ENCODE measurements around the gene ATP12A.
"Not testable (repeated sequence)": the region's sequence is repeated elsewhere in the genome, so short reads cannot be mapped to it uniquely, and the experiment has no call there.

The ATP12A gene

DNA sequence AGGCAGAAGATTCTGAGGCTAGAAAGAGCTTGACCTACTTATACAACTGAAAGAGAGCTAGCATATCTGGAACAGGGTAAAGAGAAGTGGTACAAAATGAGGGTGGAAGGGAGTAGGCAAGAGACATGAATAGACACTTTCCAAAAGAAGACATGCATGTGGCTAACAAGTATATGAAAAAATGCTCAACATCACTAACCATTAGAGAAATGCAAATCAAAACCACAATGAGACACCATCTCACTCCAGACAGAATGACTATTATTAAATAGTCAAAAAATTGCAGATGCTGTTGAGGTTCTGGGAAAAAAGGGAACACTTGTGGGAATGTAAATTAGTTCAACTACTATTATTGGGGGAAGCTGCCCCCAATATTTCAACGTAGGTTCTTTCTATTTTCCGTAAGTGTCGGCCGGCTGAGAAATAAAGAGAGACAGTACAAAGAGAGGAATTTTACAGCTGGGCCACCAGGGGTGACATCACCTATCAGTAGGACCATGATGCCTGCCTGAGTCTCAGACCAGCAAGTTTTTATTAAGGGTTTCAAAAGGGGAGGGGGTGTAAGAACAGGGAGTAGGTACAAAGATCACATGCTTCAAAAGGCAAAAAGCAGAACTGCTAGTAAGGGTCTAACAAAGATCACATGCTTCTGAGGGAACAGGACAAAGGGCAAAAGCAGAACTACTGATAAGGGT is 50.8 kb downstream of the ATP12A start:
- not testable (repeated sequence) for DNase-seq (ENCODE audit: low read depth)

DNA sequence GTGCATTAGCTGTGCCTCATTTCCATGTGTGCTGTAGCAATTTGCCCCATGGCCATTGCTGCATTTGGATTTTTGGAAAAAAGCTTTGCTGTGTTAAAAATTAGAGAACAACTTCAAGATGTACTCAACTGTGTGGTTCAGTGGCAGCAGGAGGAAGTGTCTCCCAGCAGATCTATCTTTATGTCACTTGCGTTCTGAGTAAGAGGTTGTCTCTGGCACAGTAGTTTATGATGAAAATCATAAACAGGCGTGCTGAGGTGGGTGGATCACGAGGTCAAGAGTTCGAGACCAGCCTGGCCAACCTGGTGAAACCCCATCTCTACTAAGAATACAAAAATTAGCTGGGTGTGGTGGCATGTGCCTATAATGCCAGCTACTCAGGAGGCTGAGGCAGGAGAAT is 54.7 kb downstream of the ATP12A start:
- DNase-seq (ENCODE audit: low read depth), result no peak

DNA sequence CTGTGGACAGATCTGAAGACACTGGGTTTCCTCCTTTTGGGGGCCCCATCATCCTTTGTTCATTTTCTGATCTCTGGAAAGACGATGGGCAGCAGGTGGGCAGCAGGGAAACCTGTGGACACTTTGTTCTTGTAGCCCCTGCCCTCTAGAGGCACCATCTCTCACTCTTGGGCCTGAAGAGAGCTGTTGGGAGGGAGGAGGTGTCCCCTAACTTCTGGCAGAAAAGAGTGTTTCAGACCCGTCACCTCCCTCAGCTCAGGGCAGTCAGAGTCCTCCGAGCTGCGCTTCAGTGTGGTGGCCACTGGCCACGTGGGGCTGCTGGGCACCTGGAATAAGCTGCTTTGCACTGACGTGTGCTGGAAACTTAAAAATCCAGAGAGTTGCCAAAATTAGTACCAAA is 56.8 kb downstream of the ATP12A start:
- DNase-seq (ENCODE audit: low read depth), result no peak

DNA sequence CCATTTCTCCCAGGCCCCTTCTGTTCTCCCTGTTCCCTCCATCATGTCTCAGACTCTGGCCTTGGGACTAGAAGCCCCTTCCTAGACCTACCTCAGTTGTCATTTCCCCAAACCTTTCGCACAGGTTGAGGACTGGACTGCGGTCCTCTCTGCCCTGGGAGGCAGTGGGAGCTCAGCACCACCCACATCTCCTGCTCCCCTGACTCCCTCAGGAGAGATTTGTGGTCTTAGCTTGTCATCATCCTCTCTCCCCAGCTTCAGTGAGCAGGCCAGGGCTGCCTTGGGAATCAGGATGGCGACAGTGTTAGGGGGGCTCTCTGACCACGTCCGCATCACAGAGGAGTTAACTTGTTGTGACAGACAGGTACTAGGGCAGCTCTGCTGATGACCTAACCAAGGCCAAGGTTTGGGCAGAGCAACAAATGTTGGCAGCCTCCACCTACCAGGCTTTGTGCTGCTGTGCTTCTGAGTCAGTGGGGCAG is 58.2 kb downstream of the ATP12A start:
- DNase-seq (ENCODE audit: low read depth), result no peak

DNA sequence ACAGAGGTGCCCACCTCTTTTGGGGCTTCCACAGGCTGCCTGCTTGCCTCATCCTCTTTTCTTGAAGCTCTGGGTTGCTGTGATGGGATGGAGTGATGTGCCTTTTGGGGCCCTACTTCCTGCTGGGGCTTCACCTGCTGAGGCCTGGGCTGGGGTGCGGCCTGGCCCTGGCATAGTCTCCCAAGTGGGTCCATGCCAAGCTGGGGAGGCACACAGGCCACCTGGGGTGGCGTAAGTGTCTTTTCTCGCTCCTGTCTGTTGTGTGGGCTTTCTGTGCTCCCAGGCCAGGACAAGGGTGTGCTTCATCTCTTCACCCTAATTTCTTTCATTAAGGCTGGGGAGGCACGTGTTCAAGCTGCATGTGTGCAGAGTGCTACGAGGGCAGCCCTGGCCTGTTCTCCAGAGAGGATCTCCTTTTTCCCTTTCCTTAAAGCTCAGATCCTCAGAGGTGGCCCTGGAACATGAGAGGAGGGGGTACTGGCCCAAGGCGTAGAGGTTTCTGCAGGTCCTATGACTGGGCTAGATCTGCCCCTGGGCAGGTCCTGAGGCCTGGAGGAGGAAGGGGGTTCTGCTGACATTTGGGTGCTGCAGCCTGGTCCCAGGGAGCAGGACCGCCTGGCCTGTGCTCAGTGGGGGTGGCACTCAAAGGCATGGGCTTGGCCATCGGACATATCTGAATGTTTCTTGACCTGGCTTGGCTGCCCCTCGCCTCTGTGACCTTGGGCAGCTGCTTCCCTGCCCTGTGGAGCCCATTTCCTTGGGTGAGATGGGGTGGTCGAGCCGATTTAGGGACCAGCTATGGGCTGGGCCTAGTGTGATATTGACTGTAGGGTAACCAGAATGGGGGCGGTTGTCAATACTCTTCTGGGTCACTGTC is 60.0 kb downstream of the ATP12A start:
- no peak for DNase-seq (ENCODE audit: low read depth)

DNA sequence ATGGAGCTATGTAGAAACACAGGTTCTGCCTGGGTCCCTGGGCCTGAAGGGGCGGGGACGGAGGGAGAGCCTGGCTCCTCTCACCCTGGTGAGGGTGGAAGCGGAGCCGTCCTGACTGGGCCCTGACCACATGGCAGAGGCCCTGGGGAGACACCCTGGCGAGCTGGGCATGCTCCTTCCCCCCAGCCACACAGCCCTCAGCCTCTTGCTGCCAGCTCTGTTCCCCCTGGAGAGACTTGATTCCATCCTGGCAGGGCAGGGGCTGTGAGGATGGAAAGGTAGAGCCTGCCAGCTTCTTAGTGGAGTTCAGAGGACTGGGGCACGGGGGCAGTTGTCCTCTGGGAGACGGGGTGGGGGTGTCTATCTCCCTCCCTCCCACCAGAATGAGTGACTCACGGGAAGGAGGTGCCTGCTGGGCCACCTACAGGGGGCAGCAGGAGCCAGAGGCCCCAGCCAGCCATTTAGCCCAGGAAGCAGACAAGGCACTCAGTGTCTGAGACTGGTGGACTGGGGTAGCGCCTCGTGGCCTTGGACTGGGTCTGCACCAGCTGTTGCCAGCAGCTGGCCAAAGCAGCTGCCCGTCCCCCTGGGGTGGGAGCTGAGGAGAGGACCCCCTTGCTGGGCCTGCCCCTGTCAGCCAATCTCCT is 60.9 kb downstream of the ATP12A start:
- DNase-seq (ENCODE audit: low read depth), result no peak

DNA sequence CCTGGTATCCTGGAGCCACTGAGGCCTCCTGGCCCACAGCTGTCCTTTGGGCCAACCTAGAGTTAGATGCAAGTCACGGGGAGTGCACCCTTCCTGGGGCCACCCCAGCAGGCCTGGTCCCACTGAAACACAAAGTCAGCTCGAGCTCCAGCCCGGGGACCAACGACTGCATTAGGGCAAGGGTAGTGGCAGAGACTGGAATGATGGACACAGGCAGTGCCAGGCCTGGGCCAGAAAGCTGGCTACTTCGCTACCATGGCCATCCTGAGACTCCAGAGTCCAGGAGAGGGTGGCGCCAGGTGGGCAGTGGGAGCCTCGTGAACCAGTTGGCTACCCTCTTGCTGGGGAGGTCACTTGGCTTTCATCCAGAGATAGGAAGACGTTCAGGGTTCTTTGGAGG is 61.6 kb downstream of the ATP12A start:
- no peak for DNase-seq (ENCODE audit: low read depth)

DNA sequence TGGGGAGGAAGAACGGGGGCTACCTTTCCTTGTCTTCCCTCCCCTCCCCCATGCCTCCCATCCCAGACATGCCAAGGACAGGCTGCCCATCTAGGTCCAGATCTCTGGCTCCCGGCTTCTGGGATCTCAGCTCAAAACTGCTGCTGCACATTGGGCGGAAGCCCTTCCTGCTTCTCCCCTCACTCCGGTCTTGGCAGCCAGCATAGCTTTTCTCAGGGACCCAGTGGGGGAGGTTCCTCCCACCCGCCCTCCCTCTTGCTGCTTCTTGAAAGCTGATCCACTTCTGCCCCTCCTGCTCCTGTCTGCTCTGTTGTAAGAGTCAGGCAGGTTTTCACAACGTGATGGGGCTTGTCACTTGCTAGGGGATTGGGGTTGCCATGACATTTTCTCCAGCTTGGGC is 62.1 kb downstream of the ATP12A start:
- DNase-seq (ENCODE audit: low read depth), result no peak

DNA sequence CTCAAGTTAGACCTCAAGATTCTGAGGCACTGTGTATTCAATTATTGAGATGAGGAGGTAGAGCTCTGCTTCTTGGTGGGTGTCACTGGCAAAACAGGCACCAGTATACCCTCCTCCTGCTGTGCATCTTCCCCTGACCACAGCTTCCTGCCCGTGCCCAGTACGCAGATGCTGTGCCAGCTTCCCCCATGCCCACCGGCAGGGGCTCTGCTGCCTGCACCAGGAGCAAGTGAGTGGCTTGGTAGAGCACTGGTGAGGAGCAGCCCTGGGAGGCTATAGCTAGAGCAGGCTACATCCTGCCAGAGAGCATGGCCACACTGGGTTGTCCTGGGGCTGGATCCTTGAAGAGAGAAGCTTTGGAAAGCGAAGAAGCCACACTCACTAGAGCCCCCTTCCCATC is 62.8 kb downstream of the ATP12A start:
- no peak for DNase-seq (ENCODE audit: low read depth)

DNA sequence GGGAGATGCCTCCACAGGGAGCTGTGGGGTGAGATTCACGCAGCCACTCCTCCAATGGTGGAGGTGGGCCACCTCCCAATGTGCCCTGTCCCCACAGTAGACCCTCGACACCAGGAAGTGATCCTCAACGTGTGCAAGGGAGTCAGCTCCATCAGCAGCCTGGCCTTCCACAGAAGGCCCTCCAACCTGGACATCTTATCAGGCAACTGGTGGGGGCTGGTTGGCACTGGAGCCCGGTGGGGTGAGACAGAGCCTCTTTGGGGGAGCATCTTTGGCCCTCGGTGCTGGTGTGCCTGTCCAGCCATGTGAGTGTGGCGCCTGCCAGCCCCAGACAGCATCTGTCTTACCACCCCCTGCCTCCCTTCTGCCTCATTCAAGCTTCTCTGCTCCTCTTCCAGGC is 64.0 kb downstream of the ATP12A start:
- DNase-seq (ENCODE audit: low read depth), result no peak

DNA sequence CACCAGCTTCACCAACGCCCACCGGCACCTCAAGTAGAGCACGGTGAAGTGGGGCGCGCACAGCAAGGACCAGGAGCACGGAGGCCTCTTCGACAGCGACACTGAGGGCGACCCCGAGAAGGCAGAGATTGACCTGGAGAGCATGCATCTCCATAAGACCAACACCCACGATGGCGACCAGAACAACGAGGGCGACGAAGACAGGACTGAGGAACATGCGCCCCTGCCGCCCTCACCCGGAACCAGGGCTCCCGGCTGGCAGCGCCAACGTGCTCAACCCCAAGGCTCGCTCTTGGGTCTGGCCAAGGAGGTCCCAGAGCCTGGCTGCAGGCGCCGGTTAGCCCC is 65.3 kb downstream of the ATP12A start:
- DNase-seq (ENCODE audit: low read depth), result no peak

DNA sequence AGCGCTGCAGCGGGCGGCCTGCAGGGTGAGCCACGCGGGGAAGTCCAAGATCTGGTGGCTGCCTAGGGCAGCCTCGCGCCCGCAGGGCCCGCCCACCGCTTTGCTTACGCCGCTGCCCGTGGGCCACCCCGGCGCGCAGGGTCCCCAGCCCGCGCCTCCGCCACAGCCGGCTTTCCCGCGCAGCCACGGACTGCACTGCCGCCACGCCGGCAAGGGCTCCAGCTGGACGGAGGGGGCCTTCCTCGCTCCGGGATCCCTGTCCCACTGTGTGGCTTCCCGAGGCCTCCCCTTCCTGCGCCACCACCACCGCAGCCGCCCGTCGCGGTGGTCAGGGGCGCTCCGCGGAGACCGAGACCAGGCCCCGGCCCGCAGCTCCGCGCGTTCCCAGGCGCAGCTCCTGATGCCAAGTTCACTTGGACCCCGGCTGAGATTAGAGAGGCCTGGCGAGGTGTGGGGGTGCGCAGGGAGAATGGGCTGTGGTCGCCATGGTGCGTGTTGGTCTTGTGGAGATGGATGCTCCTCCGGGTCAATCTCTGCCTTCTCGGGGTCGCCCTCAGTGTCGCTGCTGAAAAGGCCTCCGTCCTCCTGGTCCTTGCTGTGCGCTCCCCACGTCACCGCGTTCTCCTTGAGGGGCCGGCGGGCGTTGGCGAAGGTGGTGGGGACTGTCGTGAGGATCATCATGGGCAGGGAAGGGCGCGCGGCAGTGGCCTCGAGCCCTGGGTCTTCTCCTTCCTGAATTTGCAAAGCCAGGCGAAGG is 65.8 kb downstream of the ATP12A start:
- no peak for DNase-seq (ENCODE audit: low read depth)

DNA sequence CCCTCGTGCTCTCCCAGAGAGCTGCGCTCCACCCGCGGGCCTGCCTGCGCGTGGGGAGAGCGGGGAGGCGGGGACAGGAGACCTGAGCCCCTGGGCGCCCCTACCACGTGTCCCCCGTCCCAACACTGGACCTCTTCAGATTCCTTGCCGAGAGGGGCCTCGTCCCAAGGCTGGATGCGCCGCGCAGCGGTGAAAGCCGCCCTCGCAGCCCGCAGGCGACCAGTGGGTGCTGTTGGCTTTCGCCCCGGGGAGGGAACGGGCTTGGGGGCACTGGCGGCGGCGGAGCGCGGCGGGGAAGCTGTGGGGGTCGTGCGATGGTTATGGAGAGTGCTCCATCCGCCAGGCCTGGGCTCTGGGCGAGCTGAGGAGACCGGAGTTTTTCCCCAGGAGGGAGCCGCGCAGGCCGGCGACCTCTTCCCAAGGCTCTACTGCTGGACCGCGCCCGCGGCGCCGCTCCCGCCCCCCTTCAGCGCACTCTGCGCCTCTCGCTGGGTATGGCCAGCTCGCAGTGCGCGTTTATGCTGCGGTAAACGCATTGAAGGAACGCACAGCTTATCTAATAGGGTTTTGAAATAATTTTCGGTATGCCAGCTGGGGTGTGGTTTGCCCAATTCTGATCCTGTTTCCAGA is 66.5 kb downstream of the ATP12A start:
- DNase-seq (ENCODE audit: low read depth), result no peak

DNA sequence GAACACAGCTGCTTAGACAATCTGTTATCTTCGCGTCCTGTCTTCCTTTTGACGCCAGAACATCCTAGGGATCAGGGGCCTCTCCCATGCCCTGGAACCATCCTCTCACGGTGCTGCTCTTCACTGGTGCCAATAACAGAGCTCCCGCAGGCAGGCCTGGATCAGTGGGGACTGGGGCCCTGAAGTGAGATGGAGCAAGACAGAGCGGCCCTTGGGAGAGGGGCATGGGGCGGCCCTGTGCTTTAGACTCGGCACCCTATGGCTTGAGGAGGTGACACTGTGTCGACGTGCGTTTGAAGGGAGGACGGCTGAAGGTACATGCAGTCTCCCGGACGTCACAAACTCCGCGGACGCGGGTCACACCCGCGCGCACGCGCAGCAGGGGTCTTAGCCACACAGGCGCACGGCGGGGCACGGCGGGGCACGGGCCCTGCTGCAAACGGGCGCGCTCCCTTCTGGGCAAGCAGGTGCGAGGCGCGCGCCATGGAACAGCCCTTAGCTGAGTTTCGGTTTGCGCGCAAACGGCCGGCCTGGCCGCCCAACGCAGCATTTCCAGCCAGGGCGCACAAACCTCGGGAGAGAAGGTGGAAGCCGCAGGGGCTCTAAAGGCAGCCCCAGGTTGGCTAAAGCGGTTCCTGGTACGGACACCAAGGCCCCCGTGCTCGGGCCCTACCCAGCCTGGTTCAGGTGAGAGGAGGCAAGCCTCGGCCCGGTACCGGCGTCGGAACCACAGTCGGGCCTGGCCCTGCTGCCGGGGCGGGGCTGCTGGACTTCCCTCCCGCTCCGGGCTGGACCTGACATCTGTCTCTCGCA is 67.2 kb downstream of the ATP12A start:
- DNase-seq (ENCODE audit: low read depth), result no peak

DNA sequence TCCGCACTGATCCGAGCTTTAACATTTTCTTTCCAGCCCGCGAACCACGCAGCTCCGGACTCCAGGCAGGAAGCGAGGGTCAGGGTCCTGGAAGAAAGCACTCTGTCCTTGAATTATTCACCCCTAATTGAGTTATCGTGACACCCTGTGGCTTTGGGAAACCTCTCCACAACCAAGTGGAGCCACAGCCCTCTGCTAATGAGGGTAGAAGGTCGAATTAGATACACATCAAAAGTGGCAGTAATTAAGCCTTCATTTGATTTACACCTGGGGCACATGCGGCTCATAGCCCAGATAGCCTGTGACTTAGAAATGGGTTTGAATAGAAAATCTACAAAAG is 67.8 kb downstream of the ATP12A start:
- no peak for DNase-seq (ENCODE audit: low read depth)

DNA sequence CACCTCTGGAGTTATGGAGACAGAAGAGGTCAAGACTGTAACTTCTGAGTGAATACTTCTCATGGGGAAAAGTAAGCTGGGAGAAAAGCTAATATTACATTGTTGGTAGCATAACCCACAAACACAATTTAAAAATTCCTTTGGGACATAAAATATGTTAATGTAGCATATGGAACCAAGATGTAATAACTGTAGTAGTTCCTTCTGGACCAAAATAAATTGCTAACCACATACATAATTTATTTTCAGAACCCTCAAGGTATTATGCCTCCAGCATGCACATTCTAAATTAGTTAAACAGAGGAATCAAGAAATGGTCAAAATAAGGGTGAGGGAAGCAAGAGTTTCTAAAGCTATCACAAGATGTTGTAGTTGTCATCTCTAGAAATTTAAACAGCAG is 79.0 kb downstream of the ATP12A start:
- no peak for DNase-seq (ENCODE audit: low read depth)
